T-helper 9 cell (primary cell): ENCODE data around the gene PCDHGA10.
"Not testable (repeated sequence)": the region's sequence is repeated elsewhere in the genome, so short reads cannot be mapped to it uniquely, and the experiment has no call there.

ENCODE experiments used
- DNase-seq: peaks from one replicate; pipeline ENCODE4 v3.0.0-alpha.2; 2020

The PCDHGA10 gene

GRCh38 chr5:141422742-141423291 lies 10.0 kb downstream of the PCDHGA10 start:
- DNase-seq, result no peak

- no peak for DNase-seq
These were observed 15.1 kb downstream of the PCDHGA10 start for GRCh38 chr5:141427783-141428426.

DNA sequence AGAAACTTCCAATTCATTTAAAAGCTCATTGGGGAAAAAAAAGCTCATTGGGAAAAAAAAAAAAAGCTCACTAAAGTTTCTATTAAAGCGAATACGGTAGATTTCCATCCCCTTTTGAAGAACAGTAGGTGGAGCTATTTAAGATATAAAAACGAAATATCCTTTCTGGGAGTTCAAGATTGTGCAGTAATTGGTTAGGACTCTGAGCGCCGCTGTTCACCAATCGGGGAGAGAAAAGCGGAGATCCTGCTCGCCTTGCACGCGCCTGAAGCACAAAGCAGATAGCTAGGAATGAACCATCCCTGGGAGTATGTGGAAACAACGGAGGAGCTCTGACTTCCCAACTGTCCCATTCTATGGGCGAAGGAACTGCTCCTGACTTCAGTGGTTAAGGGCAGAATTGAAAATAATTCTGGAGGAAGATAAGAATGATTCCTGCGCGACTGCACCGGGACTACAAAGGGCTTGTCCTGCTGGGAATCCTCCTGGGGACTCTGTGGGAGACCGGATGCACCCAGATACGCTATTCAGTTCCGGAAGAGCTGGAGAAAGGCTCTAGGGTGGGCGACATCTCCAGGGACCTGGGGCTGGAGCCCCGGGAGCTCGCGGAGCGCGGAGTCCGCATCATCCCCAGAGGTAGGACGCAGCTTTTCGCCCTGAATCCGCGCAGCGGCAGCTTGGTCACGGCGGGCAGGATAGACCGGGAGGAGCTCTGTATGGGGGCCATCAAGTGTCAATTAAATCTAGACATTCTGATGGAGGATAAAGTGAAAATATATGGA lies 17.7 kb downstream of the PCDHGA10 start, which contains the start of gene PCDHGA12:
Gene PCDHGA12 (plus strand): TSS at position 176 of the 782 bp plus-strand sequence. CDS start 253 bp downstream, at position 429.
- no peak for DNase-seq

GRCh38 chr5:141431286-141431685 lies 18.5 kb downstream of the PCDHGA10 start:
- DNase-seq, result no peak

DNA sequence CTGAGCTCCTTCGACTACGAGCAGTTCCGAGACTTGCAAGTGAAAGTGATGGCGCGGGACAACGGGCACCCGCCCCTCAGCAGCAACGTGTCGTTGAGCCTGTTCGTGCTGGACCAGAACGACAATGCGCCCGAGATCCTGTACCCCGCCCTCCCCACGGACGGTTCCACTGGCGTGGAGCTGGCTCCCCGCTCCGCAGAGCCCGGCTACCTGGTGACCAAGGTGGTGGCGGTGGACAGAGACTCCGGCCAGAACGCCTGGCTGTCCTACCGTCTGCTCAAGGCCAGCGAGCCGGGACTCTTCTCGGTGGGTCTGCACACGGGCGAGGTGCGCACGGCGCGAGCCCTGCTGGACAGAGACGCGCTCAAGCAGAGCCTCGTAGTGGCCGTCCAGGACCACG lies 19.5 kb downstream of the PCDHGA10 start:
- not testable (repeated sequence) for DNase-seq

GRCh38 chr5:141432726-141433125 lies 19.9 kb downstream of the PCDHGA10 start:
- DNase-seq, result not testable (repeated sequence)

DNA sequence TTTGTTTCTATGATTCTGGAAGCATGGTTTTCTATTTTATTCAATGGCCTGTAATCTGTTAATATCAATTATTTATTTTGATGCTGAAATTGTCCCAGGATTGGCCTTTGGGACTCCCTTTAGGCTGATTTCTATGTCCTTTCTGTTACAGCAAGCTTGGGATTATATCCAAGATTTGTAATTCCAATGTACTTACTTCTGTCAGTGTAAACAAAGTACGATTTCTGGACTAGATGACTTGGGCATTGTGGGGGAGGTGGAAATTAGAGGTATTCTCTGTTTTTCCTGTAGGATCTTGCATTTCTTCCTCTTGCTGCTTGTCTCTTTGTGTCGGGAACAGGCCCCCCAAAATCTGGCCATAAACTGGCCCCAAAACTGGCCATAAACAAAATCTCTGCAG lies 21.2 kb downstream of the PCDHGA10 start:
- no peak for DNase-seq

DNA sequence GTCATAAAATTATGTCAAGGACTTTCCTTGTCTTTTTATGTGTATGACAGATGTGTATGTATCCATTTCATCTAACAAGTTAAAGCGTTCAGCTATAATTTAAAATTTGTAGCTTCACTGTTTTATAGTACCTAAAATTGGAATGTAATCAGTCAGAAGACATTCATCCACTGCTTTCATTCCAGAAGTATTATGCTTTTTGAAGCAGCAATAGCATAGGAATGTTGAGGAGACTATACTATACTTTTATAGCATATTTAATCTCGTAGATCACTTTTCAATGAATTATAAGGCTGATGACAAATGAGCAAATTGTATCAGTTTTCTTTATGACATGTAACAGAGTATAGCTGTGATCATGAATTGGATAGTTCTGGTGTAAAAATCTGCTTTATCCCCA lies 24.4 kb downstream of the PCDHGA10 start:
- no peak for DNase-seq

GRCh38 chr5:141439411-141440141 lies 26.8 kb downstream of the PCDHGA10 start:
- no peak for DNase-seq

GRCh38 chr5:141440341-141440740 lies 27.6 kb downstream of the PCDHGA10 start:
- no peak for DNase-seq

DNA sequence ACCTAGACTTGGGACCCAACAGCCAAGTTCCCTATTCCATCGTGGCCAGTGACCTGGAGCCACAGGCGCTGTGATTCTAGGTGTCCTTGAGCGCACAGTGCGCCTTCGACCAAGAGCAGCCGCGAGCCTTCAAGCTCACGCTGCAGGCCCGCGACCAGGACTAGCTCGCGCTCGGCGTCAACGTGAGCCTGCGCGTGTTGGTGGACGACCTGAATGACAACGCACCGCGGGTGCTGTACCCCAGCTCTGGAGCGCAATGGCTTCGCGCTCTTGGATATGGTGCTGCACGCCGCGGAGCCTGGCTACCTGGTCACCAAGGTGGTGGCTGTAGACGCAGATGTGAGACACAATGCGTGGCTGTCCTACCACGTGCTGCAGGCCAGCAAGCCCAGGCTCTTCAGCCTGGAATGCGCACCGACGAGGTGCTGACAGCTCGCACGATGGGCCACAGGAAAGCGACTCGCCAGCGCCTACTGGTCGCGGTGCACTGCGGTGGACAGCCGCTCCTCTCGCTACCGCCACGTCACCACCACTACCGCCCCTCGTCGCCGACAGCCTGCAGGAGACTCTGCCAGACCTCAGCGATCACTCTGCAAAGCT lies 28.9 kb downstream of the PCDHGA10 start:
- DNase-seq, result no peak

GRCh38 chr5:141465351-141465750 lies 52.6 kb downstream of the PCDHGA10 start:
- DNase-seq, result no peak
